ENCODE measurements around the gene CMC1.

Gene CMC1

GRCh38 chr3:28212681-28213080 is 28.7 kb upstream of the CMC1 start:
- Histone ChIP-seq H3K4me1 (peaks cover 0 to 21% (median 9%) of the 10 kb centered on the region in 10 experiments; a peak in 8 of 20 replicates), H3K36me3 (peaks cover 0 to 11% (median 0%) of the 10 kb centered on the region in 11 experiments; a peak in 3 of 22 replicates), H3K4me3 (no peak overlapping the region), H3K4me2 (no peak overlapping the region), H3K27me3 (no peaks in the 10 kb centered on the region), H4K20me1 (no peaks in the 10 kb centered on the region), H3K27ac (no peak overlapping the region), H3K9ac (no peak overlapping the region), H3K9me3 (replicated peaks in 1 of 11) (peaks cover 24 to 60% (median 47%) of the 10 kb centered on the region in 11 experiments)
- no peak for TF ChIP-seq Cebpa-rat (IDR thresholded peaks at IDR 0.05)

- Histone ChIP-seq H3K4me2 (no peak overlapping the region), H3K9me3 (replicated peaks in 1 of 11) (peaks cover 38 to 70% (median 58%) of the 10 kb centered on the region in 11 experiments), H4K20me1 (no peaks in the 10 kb centered on the region), H3K4me3 (no peak overlapping the region), H3K27ac (no peak overlapping the region), H3K4me1 (peaks cover 0 to 38% (median 17%) of the 10 kb centered on the region in 10 experiments; a peak in 10 of 20 replicates), H3K36me3 (peaks cover 0 to 14% (median 0%) of the 10 kb centered on the region in 11 experiments; a peak in 3 of 22 replicates), H3K27me3 (no peaks in the 10 kb centered on the region), H3K9ac (no peak overlapping the region)
- no peak for TF ChIP-seq Cebpa-rat (IDR thresholded peaks at IDR 0.05)
Measured at GRCh38 chr3:28215407-28215806, 26.0 kb upstream of the CMC1 start.

GRCh38 chr3:28218071-28218916 is 23.1 kb upstream of the CMC1 start:
- Histone ChIP-seq H3K9me3 (replicated peaks in 1 of 11) (peaks cover 37 to 64% (median 55%) of the 10 kb centered on the region in 11 experiments), H3K27me3 (no peaks in the 10 kb centered on the region), H3K36me3 (peaks cover 0 to 11% (median 0%) of the 10 kb centered on the region in 11 experiments; a peak in 3 of 22 replicates), H4K20me1 (no peaks in the 10 kb centered on the region), H3K4me2 (peak overlapping the region in 8 of 11 experiments; percentile 8 to 57 (median 42); a peak in 12 of 22 replicates), H3K27ac (no peak overlapping the region), H3K4me1 (peaks cover 0 to 40% (median 21%) of the 10 kb centered on the region in 10 experiments; a peak in 12 of 20 replicates), H3K9ac (no peak overlapping the region), H3K4me3 (no peak overlapping the region)
- TF ChIP-seq Cebpa-rat (IDR thresholded peaks at IDR 0.05) = no peak

- Histone ChIP-seq H3K9ac (no peak overlapping the region), H4K20me1 (no peaks in the 10 kb centered on the region), H3K9me3 (replicated peaks in 1 of 11) (peaks cover 31 to 58% (median 50%) of the 10 kb centered on the region in 11 experiments), H3K36me3 (peaks cover 0 to 9% (median 0%) of the 10 kb centered on the region in 11 experiments; a peak in 3 of 22 replicates), H3K27me3 (no peaks in the 10 kb centered on the region), H3K4me2 (peak overlapping the region in 8 of 11 experiments; percentile 8 to 57 (median 42); a peak in 11 of 22 replicates), H3K4me1 (peaks cover 0 to 45% (median 26%) of the 10 kb centered on the region in 10 experiments; a peak in 12 of 20 replicates), H3K27ac (no peak overlapping the region), H3K4me3 (no peak overlapping the region; a peak in 1 of 20 replicates)
- TF ChIP-seq Cebpa-rat (IDR thresholded peaks at IDR 0.05) = no peak
Measured at GRCh38 chr3:28218917-28219198, 22.6 kb upstream of the CMC1 start.

GRCh38 chr3:28224430-28224829 is 17.0 kb upstream of the CMC1 start:
- Histone ChIP-seq H4K20me1 (no peaks in the 10 kb centered on the region), H3K36me3 (peaks cover 0 to 5% (median 0%) of the 10 kb centered on the region in 11 experiments; a peak in 1 of 22 replicates), H3K9me3 (replicated peaks in 1 of 11) (peaks cover 14 to 48% (median 30%) of the 10 kb centered on the region in 11 experiments; a peak in 21 of 22 replicates), H3K4me3 (0 out of 20 replicates have a peak overlapping the region, but pooled peaks of 1 of the 10 experiments have one; percentile 2), H3K27ac (no peak overlapping the region), H3K4me1 (peaks cover 0 to 34% (median 20%) of the 10 kb centered on the region in 10 experiments; a peak in 11 of 20 replicates), H3K4me2 (peak overlapping the region in 4 of 11 experiments; percentile 24 to 60 (median 50); a peak in 7 of 22 replicates), H3K27me3 (no peaks in the 10 kb centered on the region), H3K9ac (no peak overlapping the region)
- no peak for TF ChIP-seq Cebpa-rat (IDR thresholded peaks at IDR 0.05)

GRCh38 chr3:28226020-28226419 is 15.4 kb upstream of the CMC1 start:
- Histone ChIP-seq H3K27me3 (no peaks in the 10 kb centered on the region), H3K4me2 (no peak overlapping the region), H3K27ac (no peak overlapping the region), H3K9me3 (replicated peaks in 1 of 11) (peaks cover 0 to 37% (median 17%) of the 10 kb centered on the region in 11 experiments; a peak in 14 of 22 replicates), H3K36me3 (peaks cover 0 to 5% (median 0%) of the 10 kb centered on the region in 11 experiments; a peak in 1 of 22 replicates), H3K4me3 (no peak overlapping the region), H3K9ac (no peak overlapping the region), H4K20me1 (no peaks in the 10 kb centered on the region), H3K4me1 (peaks cover 0 to 34% (median 20%) of the 10 kb centered on the region in 10 experiments; a peak in 11 of 20 replicates)
- peak in 3 of 11 experiments; percentile 12 to 61 (median 52); a peak in 4 of 22 replicates for TF ChIP-seq Cebpa-rat (IDR thresholded peaks at IDR 0.05)

- Histone ChIP-seq H3K4me3 (no peak overlapping the region), H4K20me1 (no peaks in the 10 kb centered on the region), H3K27ac (no peak overlapping the region), H3K9ac (no peak overlapping the region), H3K9me3 (replicated peaks in 1 of 11) (peaks cover 0 to 37% (median 17%) of the 10 kb centered on the region in 11 experiments; a peak in 14 of 22 replicates), H3K27me3 (no peaks in the 10 kb centered on the region), H3K4me2 (no peak overlapping the region), H3K36me3 (peaks cover 0 to 5% (median 0%) of the 10 kb centered on the region in 11 experiments; a peak in 1 of 22 replicates), H3K4me1 (peaks cover 0 to 16% (median 6%) of the 10 kb centered on the region in 10 experiments; a peak in 8 of 20 replicates)
- TF ChIP-seq Cebpa-rat (IDR thresholded peaks at IDR 0.05) = no peak
Measured at GRCh38 chr3:28228623-28229022, 12.8 kb upstream of the CMC1 start.

GRCh38 chr3:28232659-28233058 is 8.8 kb upstream of the CMC1 start:
- Histone ChIP-seq H3K27me3 (no peaks in the 10 kb centered on the region), H3K4me3 (no peak overlapping the region), H3K9ac (no peak overlapping the region), H4K20me1 (no peaks in the 10 kb centered on the region), H3K27ac (no peak overlapping the region), H3K9me3 (replicated peaks in 1 of 11) (peaks cover 0 to 27% (median 4%) of the 10 kb centered on the region in 11 experiments; a peak in 7 of 22 replicates), H3K4me2 (no peak overlapping the region), H3K36me3 (peaks cover 0 to 5% (median 0%) of the 10 kb centered on the region in 11 experiments; a peak in 1 of 22 replicates), H3K4me1 (peaks cover 0 to under 1% (median 0%) of the 10 kb centered on the region in 10 experiments; a peak in 4 of 20 replicates)
- TF ChIP-seq Cebpa-rat (IDR thresholded peaks at IDR 0.05) = no peak

- H3K27me3 ChIP-seq = no peaks in the 10 kb centered on the region
- no peak overlapping the region for H3K4me3 ChIP-seq
- no peak for TF ChIP-seq Cebpa-rat (IDR thresholded peaks at IDR 0.05)
- no peaks in the 10 kb centered on the region for H3K4me1 ChIP-seq
- H3K9ac ChIP-seq = no peak overlapping the region
- H4K20me1 ChIP-seq = no peaks in the 10 kb centered on the region
- H3K36me3 ChIP-seq = no peaks in the 10 kb centered on the region
- no peak overlapping the region for H3K27ac ChIP-seq
- no peak overlapping the region for H3K4me2 ChIP-seq
- H3K9me3 ChIP-seq (replicated peaks in 1 of 11) = peaks cover 0 to 15% (median 3%) of the 10 kb centered on the region in 11 experiments; a peak in 4 of 22 replicates
Measured at GRCh38 chr3:28234454-28234853, 7.0 kb upstream of the CMC1 start.

Data from BLaER1 treated with 17β-estradiol and CSF1 and Interleukin-3, amounts not matched to agents 10 nM and 100 nM (cell line).